Nephron (organoid): Measurements from ENCODE around the gene NAGS.
"Not testable (repeated sequence)": the region's sequence is repeated elsewhere in the genome, so short reads cannot be mapped to it uniquely, and the experiment has no call there.

Experiments
- H3K27ac Mint-ChIP-seq, 3 experiments: 2 replicates each; pipeline ENCODE4 v1.8.0; 2020; ENCODE audit warnings: mixed read lengths in 3 of 3, mild to moderate bottlenecking in 2 of 3, moderate library complexity in 1 of 3
- H3K27me3 Mint-ChIP-seq: 2 replicates; pipeline ENCODE4 v1.8.0; 2021; ENCODE audit warnings: low read depth, mild to moderate bottlenecking, moderate library complexity, mixed read lengths
- H3K36me3 Mint-ChIP-seq: 2 replicates; pipeline ENCODE4 v1.8.0; 2020; ENCODE audit warnings: low read depth, mixed read lengths
- H3K4me1 Mint-ChIP-seq: 2 replicates; pipeline ENCODE4 v1.8.0; 2020; ENCODE audit warnings: mixed read lengths
- H3K4me3 Mint-ChIP-seq, 3 experiments: 2 replicates each; pipeline ENCODE4 v1.8.0; 2020; ENCODE audit warnings: mild to moderate bottlenecking in 3 of 3, mixed read lengths in 3 of 3, moderate library complexity in 2 of 3
- H3K9me3 Mint-ChIP-seq: 2 replicates; pipeline ENCODE4 v1.8.0; 2020; ENCODE audit warnings: mixed read lengths
- TF ChIP-seq, protein P1 (sequence below), 3 experiments: fragments of 200-600 bp; sonication (generic); IDR thresholded peaks; one replicate each; pipeline ENCODE4 v1.5.0; 2021; ENCODE audit warnings: antibody characterized with exemption in 3 of 3; ENCODE audit not compliant: unreplicated experiment in 3 of 3

NAGS gene

DNA sequence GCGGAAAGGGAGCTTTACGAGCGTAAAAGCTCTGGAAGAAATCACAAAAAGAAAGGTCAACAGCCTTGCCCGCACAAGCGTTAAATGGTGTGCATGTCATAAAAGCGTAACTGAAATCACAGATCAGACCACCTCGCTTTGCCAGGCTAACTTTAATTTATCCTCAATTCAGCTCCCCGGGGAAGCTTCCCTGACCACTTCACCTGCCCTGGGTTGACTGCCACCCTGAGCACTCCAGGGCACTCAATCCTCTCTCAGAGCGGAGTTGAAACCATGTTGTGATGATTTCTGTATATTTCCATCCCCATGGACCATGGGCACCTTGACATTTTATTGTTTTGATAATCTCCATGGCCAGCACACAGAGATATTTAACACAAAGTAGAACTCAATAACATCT, 16.1 kb upstream of the NAGS start:
- Mint-ChIP-seq H3K27me3 (peaks cover 57% of the 10 kb centered on the region), H3K36me3 (no peaks in the 10 kb centered on the region), H3K4me1 (peaks cover 5% of the 10 kb centered on the region), H3K4me3 (no peak overlapping the region), H3K27ac (no peak overlapping the region), H3K9me3 (no peaks in the 10 kb centered on the region)
- TF ChIP-seq, protein P1, sequence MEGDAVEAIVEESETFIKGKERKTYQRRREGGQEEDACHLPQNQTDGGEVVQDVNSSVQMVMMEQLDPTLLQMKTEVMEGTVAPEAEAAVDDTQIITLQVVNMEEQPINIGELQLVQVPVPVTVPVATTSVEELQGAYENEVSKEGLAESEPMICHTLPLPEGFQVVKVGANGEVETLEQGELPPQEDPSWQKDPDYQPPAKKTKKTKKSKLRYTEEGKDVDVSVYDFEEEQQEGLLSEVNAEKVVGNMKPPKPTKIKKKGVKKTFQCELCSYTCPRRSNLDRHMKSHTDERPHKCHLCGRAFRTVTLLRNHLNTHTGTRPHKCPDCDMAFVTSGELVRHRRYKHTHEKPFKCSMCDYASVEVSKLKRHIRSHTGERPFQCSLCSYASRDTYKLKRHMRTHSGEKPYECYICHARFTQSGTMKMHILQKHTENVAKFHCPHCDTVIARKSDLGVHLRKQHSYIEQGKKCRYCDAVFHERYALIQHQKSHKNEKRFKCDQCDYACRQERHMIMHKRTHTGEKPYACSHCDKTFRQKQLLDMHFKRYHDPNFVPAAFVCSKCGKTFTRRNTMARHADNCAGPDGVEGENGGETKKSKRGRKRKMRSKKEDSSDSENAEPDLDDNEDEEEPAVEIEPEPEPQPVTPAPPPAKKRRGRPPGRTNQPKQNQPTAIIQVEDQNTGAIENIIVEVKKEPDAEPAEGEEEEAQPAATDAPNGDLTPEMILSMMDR (IDR thresholded peaks at IDR 0.05; ENCODE audit: unreplicated experiment in 3 of 3), result no peak

DNA sequence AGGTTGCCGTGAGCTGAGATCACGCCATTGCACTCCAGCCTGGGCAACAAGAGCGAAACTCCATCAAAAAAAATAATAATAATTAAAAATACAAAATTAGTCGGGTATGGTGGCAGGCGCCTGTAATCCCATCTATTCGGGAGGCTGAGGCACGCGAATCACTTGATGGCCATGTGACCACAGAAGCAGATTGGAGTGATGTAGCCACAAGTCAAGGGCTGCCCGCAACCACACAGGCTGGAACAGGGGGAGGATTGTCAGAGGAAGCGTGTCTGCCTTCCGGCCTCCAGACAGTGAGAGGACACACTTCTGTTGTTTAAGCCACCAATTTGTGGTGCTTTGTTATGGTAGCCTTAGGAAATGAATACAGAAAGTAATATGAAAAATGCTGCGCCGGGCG, 11.8 kb upstream of the NAGS start:
- TF ChIP-seq, protein P1 (IDR thresholded peaks at IDR 0.05; ENCODE audit: unreplicated experiment in 3 of 3), result no peak
- Mint-ChIP-seq H3K9me3 (no peaks in the 10 kb centered on the region), H3K4me1 (no peaks in the 10 kb centered on the region), H3K36me3 (no peaks in the 10 kb centered on the region), H3K4me3 (no peak overlapping the region), H3K27me3 (peaks cover 34% of the 10 kb centered on the region), H3K27ac (no peak overlapping the region)

DNA sequence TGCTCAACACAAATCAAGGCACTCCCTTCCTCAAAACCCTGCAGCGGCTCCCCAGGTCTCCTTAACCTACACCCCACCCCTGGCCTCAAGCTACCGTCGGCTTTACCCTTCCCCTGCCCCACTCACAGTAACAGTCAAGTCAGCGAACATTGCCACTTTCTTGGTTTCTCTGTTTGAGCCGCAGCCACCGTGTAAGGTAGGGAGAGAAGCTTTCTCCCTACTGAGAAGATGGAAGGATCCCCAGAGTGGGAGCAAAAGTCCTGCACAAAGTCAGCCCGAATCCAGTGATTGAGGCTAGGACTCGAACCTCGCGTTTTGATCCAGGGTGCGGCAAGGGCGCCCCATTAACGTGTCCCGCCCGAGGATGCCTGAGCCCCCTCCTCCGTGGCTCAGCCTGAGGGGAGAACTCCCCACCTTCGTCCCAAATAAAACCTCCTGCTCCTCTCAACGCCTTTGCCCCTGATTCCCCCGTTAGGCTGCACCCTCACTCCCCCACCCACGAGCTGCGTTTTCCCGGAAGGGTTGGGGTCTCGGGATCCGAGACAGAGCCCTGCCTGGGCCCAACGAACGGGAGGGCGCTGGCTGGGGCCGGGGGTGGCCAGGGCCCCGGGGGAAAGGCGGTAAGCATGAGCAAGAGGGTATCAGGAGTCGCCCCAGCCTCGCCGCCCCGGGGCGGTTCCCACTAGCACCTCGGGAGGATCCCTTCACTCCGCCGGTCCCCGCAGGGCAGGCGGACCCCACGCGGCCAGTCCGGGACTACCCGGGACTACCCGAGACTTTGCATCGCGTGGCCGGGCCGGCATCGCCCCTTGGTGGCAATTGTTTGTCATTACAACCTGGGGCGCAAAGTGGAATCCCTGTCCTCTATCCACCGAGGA, 9.9 kb upstream of the NAGS start:
- Mint-ChIP-seq H3K27me3 (peaks cover 34% of the 10 kb centered on the region), H3K4me1 (no peaks in the 10 kb centered on the region), H3K9me3 (no peaks in the 10 kb centered on the region), H3K27ac (no peak overlapping the region), H3K36me3 (no peaks in the 10 kb centered on the region), H3K4me3 (peak overlapping the region in 2 of 3 experiments; percentile 12 to 35)
- TF ChIP-seq, protein P1 (IDR thresholded peaks at IDR 0.05; ENCODE audit: unreplicated experiment in 3 of 3), result peak; percentile 88 to 97 (median 93)

DNA sequence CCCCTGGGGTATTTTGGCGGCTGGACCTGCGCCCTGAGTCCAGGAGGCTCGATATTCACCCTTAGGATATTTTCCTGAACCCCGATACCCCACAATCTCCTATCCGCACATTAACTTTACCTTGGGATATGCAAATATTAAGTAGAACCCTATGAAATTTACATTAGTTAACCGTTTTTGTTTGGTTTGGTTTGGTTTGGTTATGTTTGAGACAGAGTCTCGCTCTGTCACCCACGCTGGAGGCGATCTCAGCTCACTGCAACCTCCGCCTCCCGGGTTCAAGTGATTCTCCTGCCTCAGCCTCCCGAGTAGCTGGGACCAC, 9.3 kb upstream of the NAGS start:
- H3K4me3 Mint-ChIP-seq, result peak overlapping the region in 2 of 3 experiments; percentile 12 to 35
- H3K4me1 Mint-ChIP-seq, result no peaks in the 10 kb centered on the region
- H3K9me3 Mint-ChIP-seq, result no peaks in the 10 kb centered on the region

DNA sequence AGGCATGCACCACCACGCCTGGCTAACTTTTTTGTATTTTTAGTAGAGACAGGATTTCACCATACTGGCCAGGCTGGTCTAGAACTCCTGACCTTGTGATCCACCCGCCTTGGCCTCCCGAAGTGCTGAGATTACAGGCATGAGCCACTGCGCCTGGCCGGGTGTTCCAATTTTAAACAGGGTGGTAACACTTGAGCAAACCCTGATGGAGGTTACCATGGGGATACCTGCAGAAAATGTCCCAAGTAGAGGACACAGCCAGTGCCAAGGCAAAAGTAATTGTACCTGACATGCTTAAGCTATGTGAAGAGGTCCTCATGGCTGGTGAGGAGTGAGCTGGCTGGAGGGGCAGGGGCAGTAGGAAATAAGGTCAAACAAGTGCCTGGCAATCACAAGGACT, 7.2 kb upstream of the NAGS start:
- not testable (repeated sequence) for H3K4me1 Mint-ChIP-seq, H3K27ac Mint-ChIP-seq, H3K4me3 Mint-ChIP-seq, H3K9me3 Mint-ChIP-seq, H3K36me3 Mint-ChIP-seq
- H3K27me3 Mint-ChIP-seq, result peaks cover 50% of the 10 kb centered on the region

More for the DNA sequence above, 9.3 kb upstream of the NAGS start:
- no peak overlapping the region for H3K27ac Mint-ChIP-seq
- H3K36me3 Mint-ChIP-seq, result no peaks in the 10 kb centered on the region
- peaks cover 38% of the 10 kb centered on the region for H3K27me3 Mint-ChIP-seq
- TF ChIP-seq, protein P1 (IDR thresholded peaks at IDR 0.05; ENCODE audit: unreplicated experiment in 3 of 3), result peak in 1 of 3 experiments; percentile 32

DNA sequence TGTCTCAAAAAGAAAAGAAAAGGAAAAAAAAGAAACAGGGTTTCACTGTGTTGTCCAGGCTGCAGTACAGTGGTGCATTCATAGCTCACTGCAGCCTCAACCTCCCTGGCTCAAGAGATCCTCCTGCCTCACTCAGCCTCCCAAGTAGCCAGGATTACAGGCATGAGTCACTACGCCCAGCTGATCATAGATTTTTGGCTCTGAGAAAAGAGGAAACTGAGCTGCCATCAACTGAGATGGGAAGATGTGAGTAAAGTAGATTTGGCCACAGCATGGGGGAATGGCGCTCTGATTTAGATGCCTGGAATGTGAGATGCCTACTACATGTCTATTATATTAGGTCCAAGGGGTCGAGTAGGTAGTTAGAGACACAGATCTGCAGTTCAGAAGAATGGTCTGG, 5.9 kb upstream of the NAGS start:
- no peaks in the 10 kb centered on the region for H3K36me3 Mint-ChIP-seq
- H3K4me3 Mint-ChIP-seq, result no peak overlapping the region
- no peaks in the 10 kb centered on the region for H3K9me3 Mint-ChIP-seq
- H3K4me1 Mint-ChIP-seq, result no peaks in the 10 kb centered on the region
- peaks cover 61% of the 10 kb centered on the region for H3K27me3 Mint-ChIP-seq
- H3K27ac Mint-ChIP-seq, result no peak overlapping the region
- TF ChIP-seq, protein P1 (IDR thresholded peaks at IDR 0.05; ENCODE audit: unreplicated experiment in 3 of 3), result no peak
